Heart left ventricle (tissue), 16 donors: ENCODE data around the gene NTM. TPM values are rescaled to one million over a fixed set of nuclear protein-coding genes. Genes with fewer than 3 reads are reported as not detected.

Source experiments
- ATAC-seq, 4 donors: fragments of 200-7000 bp; cut with Tn5 transposase; one replicate each; pipeline ENCODE4 v1.9.1; 2020 to 2022; ENCODE audit warnings: moderate library complexity in 4 of 4, mild to moderate bottlenecking in 3 of 4, moderate number of reproducible peaks in 1 of 4
- DNase-seq, 5 donors: peaks; one replicate each; pipeline ENCODE4 v3.0.0-alpha.2; 2020
- H3K27ac ChIP-seq, 12 donors: fragments of 200-600 bp; sonication (generic) in 4 of 12; one replicate each; pipeline versions ENCODE4 v1.5.0 to v1.8.0; 2016 to 2022; ENCODE audit warnings: mild to moderate bottlenecking in 2 of 12
- H3K27me3 ChIP-seq, 9 donors: fragments of 200-600 bp; sonication (generic) in 2 of 9; one replicate each; pipeline versions ENCODE4 v1.5.1 to v1.8.0; 2016 to 2022; ENCODE audit warnings: mild to moderate bottlenecking in 3 of 9
- H3K36me3 ChIP-seq, 9 donors: fragments of 200-600 bp; sonication (generic) in 2 of 9; one replicate each; pipeline versions ENCODE4 v1.5.0 to v1.8.0; 2018 to 2022; ENCODE audit warnings: mild to moderate bottlenecking in 2 of 9
- H3K4me1 ChIP-seq, 12 donors: fragments of 200-600 bp; sonication (generic) in 4 of 12; one replicate each; pipeline versions ENCODE4 v1.5.0 to v1.8.0; 2016 to 2022; ENCODE audit warnings: mild to moderate bottlenecking in 3 of 12
- H3K4me3 ChIP-seq, 12 donors: fragments of 200-600 bp; sonication (generic) in 4 of 12; one replicate each; pipeline versions ENCODE4 v1.5.0 to v1.8.0; 2017 to 2022; ENCODE audit warnings: mild to moderate bottlenecking in 9 of 12, moderate library complexity in 4 of 12
- H3K9me3 ChIP-seq, 12 donors: fragments of 200-600 bp; sonication (generic) in 4 of 12; one replicate each; pipeline versions ENCODE4 v1.5.0 to v1.8.0; 2016 to 2022; ENCODE audit warnings: mild to moderate bottlenecking in 1 of 12
- CTCF ChIP-seq, 12 donors: fragments of 200-600 bp; sonication (generic) in 4 of 12; IDR thresholded peaks; one replicate each; pipeline versions ENCODE4 v1.5.0 to v1.8.0; 2018 to 2022; ENCODE audit warnings: antibody characterized with exemption in 12 of 12, mild to moderate bottlenecking in 5 of 12
- POLR2A ChIP-seq, 2 donors: fragments of 450-650 bp; IDR thresholded peaks; one replicate each; pipeline ENCODE4 v1.6.1; 2017; ENCODE audit warnings: antibody characterized with exemption in 2 of 2, mild to moderate bottlenecking in 2 of 2, moderate library complexity in 2 of 2
- WGBS, 4 donors: extraction: QIAGEN DNeasy Blood & Tissue Kit in 2 of 4; methylation state at CpG; one replicate each; pipeline versions ENCODE4 v1.1.5 to v1.1.7; 2013 to 2018; 5-methylcytosine and 5-hydroxymethylcytosine counted together
- intact Hi-C, 10 donors: fragments of 100-400 bp; cut with DNase I; formaldehyde crosslinking; loops; one replicate each; pipeline versions ENCODE4 v1.11.1 to v1.14.2; 2022
- polyA plus RNA-seq, 2 donors: library from polyadenylated mRNA; stranded (reverse); fragments of 200-250 nt; gene quantifications; one replicate each; pipeline ENCODE4 v1.2.3, GENCODE V29; 2013
- total RNA-seq, 9 donors: library from RNA; depleted of rRNA in 2 of 9; stranded (reverse); fragments of >200 nt in 2 of 9; fragmentation: NEBNext Ultra II Directional in 3 of 9; extraction: Animal tissue kit (Norgen Biotek cat#: 25700) in 3 of 9; gene quantifications; one replicate each; pipeline versions ENCODE4 v1.1.0 to v1.2.4, GENCODE V29; 2016 to 2023
- donor health status: ischemic (EF 13 %, LVEDD 7.1; RV severe dilation, severe dysfunction).
- donor health status: healthy with polysubstance abuse.
- donor health status: DM: no; HTN: yes; CAD: no.
- donor health status: DM: no; HTN: no; CAD: no.
- donor health status: ischemic (EF 25% LVEDD 6.9; RV normal size, moderate dysfunction).
- donor health status: ischemic (EF 25% LVEDD 5.7; RV mildly dilated, moderate dysfunction).
- donor health status: healthy.
- donor health status: DM: yes; HTN: yes; CAD: no.
- donor health status: ischemic (EF 35%, LVEDD 5.7; RV mildly dilated, moderate dysfunction).
- donor health status: nonischemic (EF 11% LVEDD 7.7; RV severe dilation, severe dysfunction).
- donor health status: DM: yes; HTN: yes; CAD: no.
- donor health status: PGD.
- donor health status: ischemic (EF 29% LVEDD 5.4; RV normal size, mild dysfunction).
- donor health status: nonischemic (EF 23%, LVEDD 6.1; RV moderate dilation, normal function).

Gene NTM
- total and polyA plus RNA-seq, 11 donors: 0.40 to 7.7 (median 1.5) TPM

- Histone ChIP-seq H3K27ac (no peak overlapping the region), H3K27me3 (peaks cover 0 to 5% (median 0%) of the 10 kb centered on the region in 9 donors), H3K4me1 (no peaks in the 10 kb centered on the region), H3K36me3 (no peaks in the 10 kb centered on the region), H3K4me3 (no peak overlapping the region), H3K9me3 (peaks cover 0 to 6% (median 0%) of the 10 kb centered on the region in 12 donors)
- no peak for TF ChIP-seq POLR2A (IDR thresholded peaks at IDR 0.05)
- no peak for TF ChIP-seq CTCF (IDR thresholded peaks at IDR 0.05)
- WGBS, 4 donors: 46 to 75% (median 69%) methylated on average over 2 of the region's 2 CpGs
- intact Hi-C loops: no loop called here
- ATAC-seq (no peak), DNase-seq (no peak)
These were observed 463.0 kb downstream of the NTM start for GRCh38 chr11:131833366-131833765.

GRCh38 chr11:131837562-131837961, 467.1 kb downstream of the NTM start:
- ATAC-seq (no peak), DNase-seq (no peak)
- no peak for TF ChIP-seq CTCF (IDR thresholded peaks at IDR 0.05)
- TF ChIP-seq POLR2A (IDR thresholded peaks at IDR 0.05): no peak
- Histone ChIP-seq H3K27ac (no peak overlapping the region), H3K9me3 (no peaks in the 10 kb centered on the region), H3K4me3 (no peak overlapping the region), H3K4me1 (no peaks in the 10 kb centered on the region), H3K36me3 (no peaks in the 10 kb centered on the region), H3K27me3 (peaks cover 0 to 5% (median 0%) of the 10 kb centered on the region in 9 donors)
- intact Hi-C loops: no loop called here
- WGBS, 4 donors: 82 to 89% (median 86%) methylated on average over 13 to 14 of the region's 14 CpGs

- DNase-seq: no peak
- Histone ChIP-seq H3K9me3 (no peaks in the 10 kb centered on the region), H3K4me1 (no peaks in the 10 kb centered on the region), H3K27ac (no peak overlapping the region), H3K4me3 (no peak overlapping the region), H3K36me3 (no peaks in the 10 kb centered on the region), H3K27me3 (peaks cover 0 to 5% (median 0%) of the 10 kb centered on the region in 9 donors)
- 78 to 80% (median 79%) methylated on average over 12 of the region's 12 CpGs for WGBS, 4 donors
- TF ChIP-seq CTCF (IDR thresholded peaks at IDR 0.05): no peak
- no peak for TF ChIP-seq POLR2A (IDR thresholded peaks at IDR 0.05)
- intact Hi-C loops: no loop called here
- ATAC-seq: no peak
These were observed 467.6 kb downstream of the NTM start for GRCh38 chr11:131838016-131838415.

GRCh38 chr11:131839326-131839725, 468.9 kb downstream of the NTM start:
- H3K27me3 ChIP-seq: peaks cover 0 to 5% (median 0%) of the 10 kb centered on the region in 9 donors
- TF ChIP-seq POLR2A (IDR thresholded peaks at IDR 0.05) (no peak), CTCF (IDR thresholded peaks at IDR 0.05) (no peak)
- WGBS, 4 donors: 48 to 56% (median 49%) methylated on average over 2 of the region's 2 CpGs
- no peak overlapping the region for H3K27ac ChIP-seq
- ATAC-seq (no peak), DNase-seq (no peak)
- H3K4me1 ChIP-seq: no peaks in the 10 kb centered on the region
- no peak overlapping the region for H3K4me3 ChIP-seq
- intact Hi-C loops: no loop called here
- no peaks in the 10 kb centered on the region for H3K9me3 ChIP-seq
- H3K36me3 ChIP-seq: no peaks in the 10 kb centered on the region
